Keratinocyte (primary cell): Measurements from ENCODE around the gene ZFR2. TPM values are rescaled to one million over a fixed set of nuclear protein-coding genes. Genes with fewer than 3 reads are reported as not detected.

Experiments
- DNase-seq: peaks from one replicate; pipeline ENCODE4 v3.0.0-alpha.2; 2011; ENCODE audit warnings: low read depth, missing footprints, low spot score
- FAIRE-seq: peaks from 2 replicates; lab custom pipeline; 2011; peaks lifted over from hg19 to GRCh38; lab: Jason Lieb, UNC
- H2AFZ ChIP-seq: 2 replicates; pipeline ENCODE4 v1.6.0; 2012; ENCODE audit warnings: low read length, control low read depth, inconsistent platforms; ENCODE audit not compliant: control insufficient read depth
- H3K27ac ChIP-seq: 2 replicates; pipeline ENCODE4 v1.5.1; 2011; ENCODE audit warnings: low read length; ENCODE audit not compliant: control insufficient read depth, insufficient read depth
- H3K27me3 ChIP-seq: 3 replicates; pipeline ENCODE4 v1.6.0; 2011; ENCODE audit warnings: low read length; ENCODE audit not compliant: control insufficient read depth, insufficient read depth; ENCODE audit errors: extremely low read depth
- H3K36me3 ChIP-seq, 2 experiments: 2 replicates in 1 of 2; 3 replicates in 1 of 2; pipeline ENCODE4 v1.5.1; 2011; ENCODE audit warnings: low read length in 2 of 2, mild to moderate bottlenecking in 1 of 2; ENCODE audit not compliant: control insufficient read depth in 2 of 2, insufficient read depth in 2 of 2; ENCODE audit errors: extremely low read depth in 1 of 2
- H3K4me1 ChIP-seq: 3 replicates; pipeline ENCODE4 v1.5.1; 2011; ENCODE audit warnings: low read length; ENCODE audit not compliant: control insufficient read depth, insufficient read depth; ENCODE audit errors: extremely low read depth
- H3K4me2 ChIP-seq: 3 replicates; pipeline ENCODE4 v1.6.0; 2011; ENCODE audit warnings: low read depth, low read length; ENCODE audit not compliant: control insufficient read depth, insufficient read depth; ENCODE audit errors: extremely low read depth
- H3K4me3 ChIP-seq, 3 experiments: fragments of 200-600 bp in 1 of 3; sonication (generic) in 1 of 3; 2 replicates in 2 of 3; 3 replicates in 1 of 3; pipeline ENCODE4 v1.5.1; 2011 to 2016; ENCODE audit warnings: low read length in 3 of 3, mild to moderate bottlenecking in 3 of 3, control low read depth in 2 of 3, inconsistent platforms in 1 of 3, low read depth in 1 of 3, mixed read lengths in 1 of 3, mixed run types in 1 of 3, moderate library complexity in 1 of 3; ENCODE audit not compliant: control insufficient read depth in 2 of 3, insufficient read depth in 2 of 3; ENCODE audit errors: extremely low read depth in 1 of 3
- H3K79me2 ChIP-seq: 2 replicates; pipeline ENCODE4 v1.6.0; 2012; ENCODE audit warnings: low read length; ENCODE audit not compliant: control insufficient read depth, insufficient read depth
- H3K9ac ChIP-seq: 3 replicates; pipeline ENCODE4 v1.6.0; 2011; ENCODE audit warnings: low read length; ENCODE audit not compliant: control insufficient read depth, insufficient read depth; ENCODE audit errors: extremely low read depth
- H3K9me1 ChIP-seq: 3 replicates; pipeline ENCODE4 v1.6.0; 2011; ENCODE audit warnings: low read length; ENCODE audit not compliant: control insufficient read depth, insufficient read depth; ENCODE audit errors: extremely low read depth
- H3K9me3 ChIP-seq: 2 replicates; pipeline ENCODE4 v1.5.1; 2012; ENCODE audit warnings: low read depth, low read length; ENCODE audit not compliant: control insufficient read depth
- H4K20me1 ChIP-seq: 3 replicates; pipeline ENCODE4 v1.6.0; 2011; ENCODE audit warnings: low read length; ENCODE audit not compliant: control insufficient read depth, insufficient read depth; ENCODE audit errors: extremely low read depth
- EZH2 ChIP-seq: IDR thresholded peaks from one replicate; pipeline ENCODE4 v1.6.1; 2012; ENCODE audit warnings: inconsistent platforms, mild to moderate bottlenecking, low read length, moderate library complexity
- dilution Hi-C: fragments of 300-500 bp; cut with MboI; formaldehyde crosslinking; loops from one replicate; pipeline ENCODE4 v1.7.0; 2020; ENCODE audit warnings: low sequenced_read_pairs; ENCODE audit not compliant: extremely low pct_ligation_motif_present
- polyA plus RNA-seq, 5 experiments: library from polyadenylated mRNA; depleted of rRNA in 3 of 5; stranded (reverse) in 3 of 5; stranded (forward) in 1 of 5; unstranded in 1 of 5; fragments of >200 nt; gene quantifications; 1 replicate in 1 of 5; 2 replicates in 3 of 5; 3 replicates in 1 of 5; pipeline versions ENCODE4 v1.2.1 to v1.2.3, GENCODE V29; 2011 to 2012; ENCODE audit warnings: missing spikeins in 2 of 5, low read depth in 1 of 5, low replicate concordance in 1 of 5
- TF ChIP-seq, protein P1 (sequence below), 3 experiments: IDR thresholded peaks in 1 of 3; conservative IDR thresholded peaks in 1 of 3; optimal IDR thresholded peaks in 1 of 3; 2 replicates in 2 of 3; 3 replicates in 1 of 3; pipeline versions ENCODE3 to v1.5.1; 2011; ENCODE audit warnings: low read length in 3 of 3, mild to moderate bottlenecking in 3 of 3, moderate library complexity in 2 of 3, control low read depth in 1 of 3, inconsistent platforms in 1 of 3; ENCODE audit not compliant: insufficient read depth in 2 of 3; ENCODE audit errors: extremely low read depth in 1 of 3

The ZFR2 gene
- polyA plus RNA-seq, 1 donor (not counting 4 experiments of a cell fraction or from before 2014, with no cell fraction given) = not detected

DNA sequence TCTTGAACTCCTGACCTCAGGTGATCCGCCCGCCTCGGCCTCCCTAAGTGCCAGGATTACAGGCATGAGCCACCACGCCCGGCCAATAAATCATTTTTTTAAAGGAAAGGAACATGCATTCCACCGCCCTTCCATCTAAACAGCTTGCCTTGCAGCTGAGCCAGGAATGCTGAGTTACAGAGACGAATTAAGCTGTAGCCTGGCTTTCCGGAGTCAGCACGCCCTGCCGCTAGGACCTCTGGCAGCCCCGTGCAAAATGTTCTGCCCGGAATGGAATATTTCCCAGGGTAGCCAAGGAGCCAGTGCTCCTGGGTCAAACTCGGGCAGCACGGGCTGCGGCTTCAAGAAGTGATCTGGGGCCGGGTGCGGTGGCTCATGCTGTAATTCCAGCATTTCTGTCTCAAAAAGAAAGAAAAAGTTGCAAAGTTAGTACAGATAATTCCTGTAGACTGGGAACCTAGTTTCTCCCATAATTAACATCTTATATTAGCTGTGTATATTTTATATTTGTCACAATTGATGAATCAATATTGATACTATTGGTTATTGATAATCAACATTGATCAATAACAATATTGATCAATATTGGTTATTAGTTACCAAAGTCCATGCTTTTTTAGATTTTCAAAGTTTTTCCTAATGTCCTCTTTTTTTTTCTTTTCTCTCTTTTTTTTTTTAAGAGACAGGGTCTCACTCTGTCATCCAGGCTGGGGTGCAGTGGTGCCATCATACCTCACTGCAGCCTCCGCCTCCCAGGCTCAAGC is 30.9 kb upstream of the ZFR2 start:
- dilution Hi-C loops = no loop called here
- Histone ChIP-seq H3K27ac (no peak overlapping the region), H3K9me1 (no peaks in the 10 kb centered on the region), H3K36me3 (no peaks in the 10 kb centered on the region), H4K20me1 (no peaks in the 10 kb centered on the region), H3K27me3 (peaks cover 10% of the 10 kb centered on the region), H3K9me3 (peaks cover 2% of the 10 kb centered on the region), H3K4me1 (no peaks in the 10 kb centered on the region), H3K9ac (no peak overlapping the region), H3K79me2 (no peaks in the 10 kb centered on the region), H3K4me2 (no peak overlapping the region), H3K4me3 (no peak overlapping the region), H2AFZ (no peak overlapping the region)
- DNase-seq (no peak), FAIRE-seq (no peak)
- TF ChIP-seq EZH2 = no peak
- TF ChIP-seq, protein P1, sequence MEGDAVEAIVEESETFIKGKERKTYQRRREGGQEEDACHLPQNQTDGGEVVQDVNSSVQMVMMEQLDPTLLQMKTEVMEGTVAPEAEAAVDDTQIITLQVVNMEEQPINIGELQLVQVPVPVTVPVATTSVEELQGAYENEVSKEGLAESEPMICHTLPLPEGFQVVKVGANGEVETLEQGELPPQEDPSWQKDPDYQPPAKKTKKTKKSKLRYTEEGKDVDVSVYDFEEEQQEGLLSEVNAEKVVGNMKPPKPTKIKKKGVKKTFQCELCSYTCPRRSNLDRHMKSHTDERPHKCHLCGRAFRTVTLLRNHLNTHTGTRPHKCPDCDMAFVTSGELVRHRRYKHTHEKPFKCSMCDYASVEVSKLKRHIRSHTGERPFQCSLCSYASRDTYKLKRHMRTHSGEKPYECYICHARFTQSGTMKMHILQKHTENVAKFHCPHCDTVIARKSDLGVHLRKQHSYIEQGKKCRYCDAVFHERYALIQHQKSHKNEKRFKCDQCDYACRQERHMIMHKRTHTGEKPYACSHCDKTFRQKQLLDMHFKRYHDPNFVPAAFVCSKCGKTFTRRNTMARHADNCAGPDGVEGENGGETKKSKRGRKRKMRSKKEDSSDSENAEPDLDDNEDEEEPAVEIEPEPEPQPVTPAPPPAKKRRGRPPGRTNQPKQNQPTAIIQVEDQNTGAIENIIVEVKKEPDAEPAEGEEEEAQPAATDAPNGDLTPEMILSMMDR (optimal IDR thresholded peaks at IDR 0.05 in 1 of 3, IDR thresholded peaks at IDR 0.05 in 1 of 3, conservative IDR thresholded peaks at IDR 0.05 in 1 of 3; ENCODE audit: extremely low read depth in 1 of 3, insufficient read depth in 2 of 3, low read length in 3 of 3) = no peak

DNA sequence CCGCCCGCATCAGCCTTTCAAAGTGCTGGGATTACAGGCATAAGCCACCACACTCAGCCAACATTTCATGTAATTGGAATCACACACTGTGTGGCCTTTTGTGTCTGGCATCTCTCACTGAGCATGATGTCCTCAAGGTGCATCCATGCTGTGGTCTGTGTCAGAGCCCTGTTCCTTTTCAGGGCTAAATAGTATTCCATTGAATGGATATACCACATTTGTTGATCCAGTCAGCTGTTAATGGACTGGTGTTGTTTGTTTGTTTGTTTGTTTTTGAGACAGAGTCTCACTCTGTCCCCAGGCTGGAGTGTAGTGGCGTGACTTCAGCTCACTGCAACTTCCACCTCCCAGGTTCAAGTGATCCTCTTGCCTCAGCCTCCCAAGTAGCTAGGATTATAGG is 29.6 kb upstream of the ZFR2 start:
- peaks cover 2% of the 10 kb centered on the region for H3K9me3 ChIP-seq
- TF ChIP-seq, protein P1 (optimal IDR thresholded peaks at IDR 0.05 in 1 of 3, IDR thresholded peaks at IDR 0.05 in 1 of 3, conservative IDR thresholded peaks at IDR 0.05 in 1 of 3; ENCODE audit: extremely low read depth in 1 of 3, insufficient read depth in 2 of 3, low read length in 3 of 3) = no peak
- TF ChIP-seq EZH2 = no peak
- no peak overlapping the region for H3K27ac ChIP-seq
- no peaks in the 10 kb centered on the region for H3K9me1 ChIP-seq
- H3K4me2 ChIP-seq = no peak overlapping the region
- no peak for DNase-seq
- no peaks in the 10 kb centered on the region for H3K4me1 ChIP-seq
- no peaks in the 10 kb centered on the region for H4K20me1 ChIP-seq
- no peaks in the 10 kb centered on the region for H3K36me3 ChIP-seq
- H3K4me3 ChIP-seq = no peak overlapping the region
- H3K9ac ChIP-seq = no peak overlapping the region
- no peaks in the 10 kb centered on the region for H3K79me2 ChIP-seq
- FAIRE-seq = no peak
- no peak overlapping the region for H2AFZ ChIP-seq
- dilution Hi-C loops = no loop called here
- peaks cover 10% of the 10 kb centered on the region for H3K27me3 ChIP-seq
